CD8-positive, alpha-beta memory T cell (primary cell): ENCODE data around the gene PPARA. TPM values are rescaled to one million over a fixed set of nuclear protein-coding genes. Genes with fewer than 3 reads are reported as not detected.

Experiments used
- CTCF ChIA-PET: fragments of 350-600 bp; sonication (Branson Sonifier 250); formaldehyde crosslinking; loops from one replicate; lab custom pipeline; 2021; ENCODE audit warnings: antibody characterized with exemption; lab: Charles Lee
- POLR2A ChIA-PET: fragments of 350-600 bp; sonication (Branson Sonifier 250); formaldehyde crosslinking; loops from one replicate; lab custom pipeline; 2021; ENCODE audit warnings: antibody characterized with exemption; lab: Charles Lee
- DNase-seq, 5 donors: peaks; one replicate each; pipeline versions ENCODE4 v3.0.0 to v3.0.0-alpha.2; 2020 to 2022; ENCODE audit warnings: mixed read lengths in 1 of 5
- H3K27ac ChIP-seq: one replicate; pipeline ENCODE4 v1.7.0; 2013; ENCODE audit warnings: low read depth, mild to moderate bottlenecking, low read length, moderate library complexity
- H3K27me3 ChIP-seq: 2 replicates; pipeline ENCODE4 v1.7.0; 2013; ENCODE audit warnings: low read length, mild to moderate bottlenecking; ENCODE audit not compliant: insufficient read depth, poor library complexity, severe bottlenecking
- H3K36me3 ChIP-seq: 2 replicates; pipeline ENCODE4 v1.7.0; 2013; ENCODE audit warnings: mild to moderate bottlenecking, low read length, moderate library complexity; ENCODE audit not compliant: insufficient read depth
- H3K4me1 ChIP-seq: 2 replicates; pipeline ENCODE4 v1.7.0; 2013; ENCODE audit warnings: mild to moderate bottlenecking, low read length, moderate library complexity; ENCODE audit not compliant: insufficient read depth
- H3K4me3 ChIP-seq: 2 replicates; pipeline ENCODE4 v1.7.0; 2013; ENCODE audit warnings: mild to moderate bottlenecking, low read length
- H3K9me3 ChIP-seq: 2 replicates; pipeline ENCODE4 v1.7.0; 2013; ENCODE audit warnings: mild to moderate bottlenecking, low read length
- H3K27ac Mint-ChIP-seq, 8 donors: one replicate each; pipeline ENCODE4 v1.8.0; 2020 to 2021; ENCODE audit warnings: mixed read lengths in 8 of 8, mild to moderate bottlenecking in 6 of 8, inconsistent platforms in 3 of 8, moderate library complexity in 3 of 8
- H3K27me3 Mint-ChIP-seq, 2 donors: one replicate each; pipeline ENCODE4 v1.8.0; 2020 to 2021; ENCODE audit warnings: mixed read lengths in 2 of 2, mild to moderate bottlenecking in 1 of 2, moderate library complexity in 1 of 2
- H3K36me3 Mint-ChIP-seq, 3 donors: one replicate each; pipeline ENCODE4 v1.8.0; 2020 to 2021; ENCODE audit warnings: mixed read lengths in 3 of 3, inconsistent platforms in 1 of 3, mild to moderate bottlenecking in 1 of 3
- H3K4me1 Mint-ChIP-seq, 3 donors: one replicate each; pipeline ENCODE4 v1.8.0; 2020 to 2021; ENCODE audit warnings: mixed read lengths in 3 of 3, inconsistent platforms in 1 of 3, mild to moderate bottlenecking in 1 of 3
- H3K4me3 Mint-ChIP-seq, 7 donors: one replicate each; pipeline ENCODE4 v1.8.0; 2020 to 2021; ENCODE audit warnings: mixed read lengths in 7 of 7, mild to moderate bottlenecking in 6 of 7, moderate library complexity in 4 of 7, inconsistent platforms in 2 of 7
- H3K9me3 Mint-ChIP-seq, 5 donors: one replicate each; pipeline ENCODE4 v1.8.0; 2020 to 2022; ENCODE audit warnings: mixed read lengths in 5 of 5, mild to moderate bottlenecking in 3 of 5, moderate library complexity in 2 of 5, inconsistent platforms in 1 of 5
- polyA plus RNA-seq: library from polyadenylated mRNA; unstranded; fragments of 300-500 nt; fragmentation: Illumina TruSeq; gene quantifications from one replicate; pipeline ENCODE4 v1.2.3, GENCODE V29; 2021
- total RNA-seq, 2 experiments: library from RNA; stranded (reverse); gene quantifications; one replicate each; pipeline ENCODE4 v1.2.3, GENCODE V29; 2021

PPARA gene
- total and polyA plus RNA-seq, 3 experiments from 2014 or later, result 10.1 to 12.9 (median 11.2) TPM

DNA sequence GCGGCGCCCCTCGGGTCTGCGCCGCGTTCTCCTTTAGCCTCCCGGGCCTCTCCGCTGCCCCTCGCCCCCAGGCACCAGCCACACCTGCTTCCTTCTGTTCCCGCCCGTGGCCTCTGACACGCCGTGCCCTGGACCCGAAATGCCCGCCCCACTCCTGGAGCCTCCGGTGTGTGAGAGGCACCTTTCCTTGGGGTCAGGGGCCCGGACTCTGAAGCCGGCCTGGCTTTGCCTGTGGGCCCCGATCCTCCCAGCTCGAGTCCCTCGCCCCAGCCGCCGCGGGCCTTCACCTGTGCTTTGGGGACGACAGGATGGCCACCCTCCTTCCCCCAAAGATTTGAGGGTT lies 100.4 kb downstream of the PPARA start:
- H3K27me3 ChIP-seq, result no peaks in the 10 kb centered on the region
- peak overlapping the region; percentile 67 for H3K27ac ChIP-seq
- POLR2A ChIA-PET, result interaction anchor here (0.8 to 1.9 kb wide), 6 partner anchors 12 to 233 kb away, joined by 3 to 12 read pairs (median 4); partner anchors contain the start of genes GTSE1, PKDREJ and TTC38
- H3K4me3 Mint-ChIP-seq, result peak overlapping the region; percentile 76 to 87 (median 83)
- peaks cover 0 to 8% (median 0%) of the 10 kb centered on the region in 3 donors for H3K36me3 Mint-ChIP-seq
- peaks cover 22 to 39% (median 24%) of the 10 kb centered on the region in 3 donors for H3K4me1 Mint-ChIP-seq
- H3K27me3 Mint-ChIP-seq, result no peaks in the 10 kb centered on the region
- DNase-seq, result no peak
- CTCF ChIA-PET, result interaction anchor here (0.7 to 1.9 kb wide), 5 partner anchors 9 to 45 kb away, joined by 3 to 12 read pairs (median 4); partner anchors contain the start of genes GTSE1, PKDREJ and TTC38
- peak overlapping the region; percentile 66 for H3K4me3 ChIP-seq
- H3K36me3 ChIP-seq, result no peaks in the 10 kb centered on the region
- peaks cover 17% of the 10 kb centered on the region for H3K4me1 ChIP-seq
- peak overlapping the region; percentile 21 to 85 (median 77) for H3K27ac Mint-ChIP-seq
- no peaks in the 10 kb centered on the region for H3K9me3 ChIP-seq
- no peaks in the 10 kb centered on the region for H3K9me3 Mint-ChIP-seq

DNA sequence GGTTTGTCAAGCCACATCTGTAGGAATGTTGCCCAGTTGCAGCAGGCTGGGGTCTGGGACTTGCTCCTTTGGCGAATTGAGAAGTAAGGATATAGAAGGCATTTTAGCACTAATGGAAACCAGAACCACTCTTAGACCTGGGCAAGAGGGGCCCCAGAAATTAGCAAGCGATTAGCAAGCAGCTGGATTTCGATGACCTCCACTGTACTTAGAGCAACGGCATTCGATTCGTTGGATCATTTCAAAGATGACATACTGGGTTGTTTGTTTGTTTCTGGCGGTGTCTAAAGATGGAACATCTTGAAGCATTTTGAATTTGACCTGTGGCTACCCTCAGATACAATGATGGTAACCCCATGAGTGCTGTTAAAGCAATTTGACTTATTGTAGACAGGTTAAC lies 100.9 kb downstream of the PPARA start:
- Mint-ChIP-seq H3K27me3 (no peaks in the 10 kb centered on the region), H3K9me3 (no peaks in the 10 kb centered on the region), H3K27ac (peak overlapping the region; percentile 0 to 92 (median 78)), H3K4me3 (peak overlapping the region; percentile 76 to 87 (median 83)), H3K36me3 (peaks cover 0 to 4% (median 0%) of the 10 kb centered on the region in 3 donors), H3K4me1 (peaks cover 22 to 39% (median 24%) of the 10 kb centered on the region in 3 donors)
- Histone ChIP-seq H3K27ac (peak overlapping the region; percentile 67), H3K36me3 (no peaks in the 10 kb centered on the region), H3K27me3 (no peaks in the 10 kb centered on the region), H3K4me3 (peak overlapping the region; percentile 66), H3K4me1 (peaks cover 17% of the 10 kb centered on the region), H3K9me3 (no peaks in the 10 kb centered on the region)
- no peak for DNase-seq
- POLR2A ChIA-PET, result interaction anchor here (1.9 kb wide), 1 partner anchor 45 kb away, joined by 12 read pairs; the partner anchor contains the start of gene GTSE1
- CTCF ChIA-PET, result interaction anchor here (1.9 kb wide), 1 partner anchor 45 kb away, joined by 12 read pairs; the partner anchor contains the start of gene GTSE1

DNA sequence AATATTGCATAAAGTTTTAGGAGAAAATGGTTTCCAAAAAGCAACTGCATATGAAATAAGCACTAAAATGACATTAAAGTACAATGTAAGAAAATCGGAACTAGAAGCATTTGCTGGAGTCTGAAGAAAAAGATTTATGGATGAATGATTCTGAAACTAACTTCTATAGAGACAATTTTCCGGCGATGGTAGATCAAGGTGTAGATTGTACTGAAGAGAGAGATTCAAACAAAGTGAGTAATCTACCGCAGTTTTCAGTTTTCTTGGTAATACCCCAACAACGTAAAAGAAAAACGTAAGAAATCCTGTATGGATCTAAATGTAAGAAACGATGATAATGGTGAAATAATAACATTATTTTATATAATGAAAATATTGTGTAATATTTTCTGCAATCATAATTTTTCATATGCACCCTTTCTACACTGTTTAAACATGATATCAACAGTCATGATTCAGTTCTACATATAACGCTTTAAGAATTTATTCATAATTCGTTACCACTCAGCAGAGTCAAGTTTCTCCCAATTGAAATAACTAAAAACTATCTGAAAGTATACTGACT lies 101.6 kb downstream of the PPARA start:
- H3K27ac Mint-ChIP-seq, result peak overlapping the region in 7 of 8 donors; percentile 15 to 92 (median 81)
- ChIA-PET CTCF (interaction anchor here (1.2 kb wide), 1 partner anchor 44 kb away, joined by 4 read pairs; the partner anchor contains the start of gene GTSE1), POLR2A (no interaction called here)

DNA sequence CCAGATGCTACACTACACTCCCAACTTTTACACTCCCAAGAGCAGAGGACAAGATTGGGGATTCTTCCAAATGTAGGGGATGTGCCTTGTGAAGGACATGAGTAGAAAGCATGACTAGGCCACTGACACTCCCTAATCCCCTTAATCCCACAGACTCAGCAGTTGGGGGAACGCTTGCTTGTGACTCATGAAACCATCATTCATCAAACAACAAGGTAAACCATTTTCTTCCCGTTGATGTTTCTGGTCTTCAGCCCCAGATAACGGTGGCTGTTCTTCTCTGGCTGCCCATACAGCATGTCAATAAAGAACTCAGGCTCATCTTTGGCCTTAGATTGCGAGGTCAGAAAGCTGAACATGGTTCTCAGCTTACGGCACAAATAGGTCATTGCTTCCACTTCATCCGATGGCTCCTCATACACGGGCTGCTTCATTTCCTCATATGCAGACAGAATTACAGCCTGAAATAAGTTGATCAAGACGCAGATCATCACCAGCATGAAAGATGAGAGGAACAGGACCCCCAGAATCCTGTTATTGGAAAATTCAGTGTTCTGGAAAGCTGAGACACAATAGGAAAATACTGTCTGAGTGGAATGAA lies 106.1 kb downstream of the PPARA start:
- DNase-seq, result no peak
- CTCF ChIA-PET, result interaction anchor here (0.9 to 1.3 kb wide), 2 partner anchors 10 to 250 kb away, joined by 3 read pairs; no protein-coding TSS in a partner anchor
- Histone ChIP-seq H3K9me3 (no peaks in the 10 kb centered on the region), H3K36me3 (no peaks in the 10 kb centered on the region), H3K4me1 (peaks cover 3% of the 10 kb centered on the region), H3K4me3 (no peak overlapping the region), H3K27ac (no peak overlapping the region), H3K27me3 (peaks cover 15% of the 10 kb centered on the region)
- Mint-ChIP-seq H3K4me3 (no peak overlapping the region), H3K9me3 (no peaks in the 10 kb centered on the region), H3K27me3 (peaks cover 10 to 39% of the 10 kb centered on the region in 2 donors), H3K27ac (no peak overlapping the region), H3K36me3 (no peaks in the 10 kb centered on the region), H3K4me1 (peaks cover 7 to 13% (median 8%) of the 10 kb centered on the region in 3 donors)
- POLR2A ChIA-PET, result no interaction called here

More for the DNA sequence above, 101.6 kb downstream of the PPARA start:
- no peaks in the 10 kb centered on the region for H3K27me3 ChIP-seq
- H3K27ac ChIP-seq, result no peak overlapping the region
- H3K27me3 Mint-ChIP-seq, result no peaks in the 10 kb centered on the region
- H3K36me3 Mint-ChIP-seq, result no peaks in the 10 kb centered on the region
- H3K4me3 Mint-ChIP-seq, result peak overlapping the region; percentile 12 to 87 (median 83)
- peaks cover 17% of the 10 kb centered on the region for H3K4me1 ChIP-seq
- no peaks in the 10 kb centered on the region for H3K9me3 ChIP-seq
- no peaks in the 10 kb centered on the region for H3K36me3 ChIP-seq
- peaks cover 22 to 39% (median 24%) of the 10 kb centered on the region in 3 donors for H3K4me1 Mint-ChIP-seq
- H3K9me3 Mint-ChIP-seq, result no peaks in the 10 kb centered on the region
- no peak for DNase-seq
- H3K4me3 ChIP-seq, result no peak overlapping the region

DNA sequence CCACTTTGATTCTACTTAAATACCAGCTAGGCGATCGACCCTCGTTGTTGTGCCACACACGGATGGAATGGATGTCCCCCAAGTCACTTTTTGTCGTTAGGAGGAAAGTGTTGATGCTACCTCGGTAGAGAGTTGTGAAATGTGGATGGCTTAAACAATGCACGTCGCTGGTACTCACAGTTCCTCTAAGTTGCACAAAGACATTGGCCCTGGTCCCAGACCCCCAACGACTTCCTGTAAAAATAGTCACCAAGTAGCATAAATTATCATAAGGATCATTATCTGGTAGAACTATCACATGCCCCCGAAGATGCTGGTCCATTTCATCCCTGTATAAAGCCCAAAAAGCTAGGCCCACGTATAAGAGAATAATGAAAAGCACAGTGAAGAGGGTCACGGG lies 109.0 kb downstream of the PPARA start:
- Mint-ChIP-seq H3K27me3 (peaks cover 32 to 61% of the 10 kb centered on the region in 2 donors), H3K9me3 (no peaks in the 10 kb centered on the region), H3K36me3 (peaks cover 0 to 6% (median 0%) of the 10 kb centered on the region in 3 donors), H3K4me1 (peaks cover 0 to 12% (median 0%) of the 10 kb centered on the region in 3 donors), H3K4me3 (no peak overlapping the region), H3K27ac (no peak overlapping the region)
- H3K27ac ChIP-seq, result no peak overlapping the region
- no peaks in the 10 kb centered on the region for H3K4me1 ChIP-seq
- H3K36me3 ChIP-seq, result no peaks in the 10 kb centered on the region
- H3K27me3 ChIP-seq, result peaks cover 30% of the 10 kb centered on the region
- no peak overlapping the region for H3K4me3 ChIP-seq
- no peaks in the 10 kb centered on the region for H3K9me3 ChIP-seq
- CTCF ChIA-PET, result no interaction called here
- POLR2A ChIA-PET, result no interaction called here
- DNase-seq, result no peak

DNA sequence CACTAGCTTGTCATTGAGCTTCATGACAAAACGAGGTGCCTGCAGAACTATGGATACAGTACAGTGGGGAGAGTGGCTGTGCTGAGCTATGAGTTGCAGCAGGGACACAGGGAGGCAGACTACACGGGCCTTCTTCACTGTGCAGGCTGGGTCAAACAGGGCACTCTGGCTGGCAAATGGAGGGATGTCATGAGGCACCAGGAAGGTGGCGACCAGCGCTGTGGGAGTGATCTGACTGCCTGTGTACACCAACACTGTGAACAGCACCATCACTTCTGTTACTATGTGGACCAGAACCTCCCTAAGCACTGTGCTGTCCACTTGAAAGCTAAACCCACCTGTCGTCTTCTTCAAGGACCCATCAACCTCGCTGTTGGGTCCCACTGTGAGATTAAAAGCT lies 109.7 kb downstream of the PPARA start:
- Histone ChIP-seq H3K27ac (no peak overlapping the region), H3K9me3 (no peaks in the 10 kb centered on the region), H3K4me1 (no peaks in the 10 kb centered on the region), H3K27me3 (peaks cover 30% of the 10 kb centered on the region), H3K36me3 (no peaks in the 10 kb centered on the region), H3K4me3 (no peak overlapping the region)
- Mint-ChIP-seq H3K9me3 (no peaks in the 10 kb centered on the region), H3K27ac (peak overlapping the region in 1 of 8 donors; percentile 43), H3K4me1 (peaks cover 0 to 11% (median 0%) of the 10 kb centered on the region in 3 donors), H3K27me3 (peaks cover 33 to 64% of the 10 kb centered on the region in 2 donors), H3K36me3 (peaks cover 0 to 6% (median 0%) of the 10 kb centered on the region in 3 donors), H3K4me3 (no peak overlapping the region)
- ChIA-PET CTCF (no interaction called here), POLR2A (no interaction called here)
- no peak for DNase-seq

DNA sequence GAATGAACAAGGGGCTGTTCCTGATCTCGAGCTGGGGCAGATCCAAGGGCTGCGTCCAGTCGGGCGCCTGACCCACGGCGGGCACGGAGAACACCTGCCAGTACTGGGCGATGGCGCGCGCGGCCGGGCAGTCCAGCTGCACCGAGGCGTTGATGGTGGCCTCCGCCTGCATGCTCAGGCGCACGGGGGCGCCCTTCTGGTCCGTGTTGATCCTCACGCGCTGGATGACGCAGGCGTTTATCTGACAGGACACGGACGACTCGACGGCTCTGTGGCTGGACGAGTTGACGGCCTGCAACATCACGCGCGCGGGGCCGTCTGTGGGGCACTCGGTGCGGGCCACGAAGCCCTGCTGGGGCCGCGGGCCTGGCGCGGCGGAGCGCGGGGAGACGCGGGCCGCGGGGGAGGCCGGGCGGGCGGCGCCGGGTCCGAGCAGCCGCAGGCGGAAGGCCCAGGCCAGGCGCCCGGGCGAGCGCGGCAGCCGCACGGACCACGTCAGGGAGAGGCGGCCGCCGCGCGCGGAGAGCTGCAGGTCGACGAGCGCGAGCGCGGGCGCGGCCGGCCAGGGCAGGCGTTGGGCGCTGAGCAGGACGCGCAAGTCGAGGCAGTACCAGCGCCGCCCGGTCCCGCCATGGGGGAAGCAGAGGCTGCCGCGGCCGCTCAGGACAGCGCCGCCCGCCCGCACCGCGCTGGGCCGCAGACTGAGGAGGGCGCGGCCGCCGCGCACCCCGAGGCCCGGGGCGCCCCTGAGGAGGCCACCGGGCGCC lies 112.3 kb downstream of the PPARA start:
- Histone ChIP-seq H3K36me3 (no peaks in the 10 kb centered on the region), H3K27me3 (peaks cover 30% of the 10 kb centered on the region), H3K4me1 (no peaks in the 10 kb centered on the region), H3K9me3 (no peaks in the 10 kb centered on the region), H3K4me3 (no peak overlapping the region), H3K27ac (no peak overlapping the region)
- ChIA-PET CTCF (interaction anchor here (1.2 kb wide), 1 partner anchor 13 kb away, joined by 4 read pairs; the partner anchor contains the start of gene CDPF1), POLR2A (interaction anchor here (0.7 kb wide), 1 partner anchor 12 kb away, joined by 3 read pairs; the partner anchor contains the start of gene CDPF1)
- Mint-ChIP-seq H3K36me3 (peaks cover 0 to 6% (median 4%) of the 10 kb centered on the region in 3 donors), H3K27me3 (peaks cover 34 to 63% of the 10 kb centered on the region in 2 donors), H3K4me1 (peaks cover 6 to 18% (median 6%) of the 10 kb centered on the region in 3 donors), H3K27ac (no peak overlapping the region), H3K4me3 (peak overlapping the region in 4 of 7 donors; percentile 28 to 54 (median 38)), H3K9me3 (no peaks in the 10 kb centered on the region)
- DNase-seq, result peak in 3 of 5 donors; percentile 19 to 20 (median 19)
